Kidney glomerular epithelial cell (primary cell): ENCODE data around the gene CCND2.

Source experiments
- DNase-seq: peaks from one replicate; lab custom pipeline; 2025; lab: John Stamatoyannopoulos, UW

CCND2 gene

GRCh38 chr12:4276524-4277204 lies 3.1 kb downstream of the CCND2 start:
- peak; percentile 90 for DNase-seq

- DNase-seq = no peak
Observed at GRCh38 chr12:4277205-4277543, 3.6 kb downstream of the CCND2 start.

GRCh38 chr12:4277857-4278256 lies 4.3 kb downstream of the CCND2 start:
- DNase-seq = no peak

DNA sequence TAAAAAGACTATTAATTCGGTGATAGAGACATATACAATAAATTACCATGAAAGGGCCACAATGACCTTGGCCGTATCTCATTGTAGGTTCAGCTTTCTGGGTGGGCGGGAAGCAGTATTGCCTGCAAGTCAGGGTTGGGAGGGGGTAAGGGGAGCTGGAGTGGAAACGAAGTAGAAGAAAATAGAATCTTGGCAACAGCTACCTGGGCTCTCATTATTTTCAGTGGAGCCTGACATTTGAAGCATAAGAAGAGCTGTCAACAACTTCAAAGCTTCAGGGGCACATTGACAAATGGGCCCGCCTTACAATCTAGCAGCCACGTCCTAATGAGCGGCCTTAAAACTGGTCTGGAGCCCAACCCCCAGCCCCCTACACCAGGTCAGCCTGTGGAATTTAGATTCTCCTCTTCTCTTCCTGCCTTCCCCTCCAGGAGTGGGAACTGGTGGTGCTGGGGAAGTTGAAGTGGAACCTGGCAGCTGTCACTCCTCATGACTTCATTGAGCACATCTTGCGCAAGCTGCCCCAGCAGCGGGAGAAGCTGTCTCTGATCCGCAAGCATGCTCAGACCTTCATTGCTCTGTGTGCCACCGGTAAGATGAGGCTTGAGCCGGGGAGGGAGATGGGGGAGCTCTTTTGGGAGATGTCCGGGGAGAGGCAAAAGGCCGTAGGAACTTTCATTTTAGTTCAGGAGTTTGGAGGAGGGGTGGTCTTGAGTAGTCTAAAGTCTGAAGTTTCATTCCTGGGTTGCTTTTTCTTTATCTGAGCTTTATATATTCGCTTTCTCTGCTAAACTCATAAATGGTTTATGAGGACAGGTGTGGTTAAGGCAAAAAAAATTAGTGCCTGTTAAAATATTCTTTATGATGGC lies 5.0 kb downstream of the CCND2 start:
- DNase-seq = no peak

DNA sequence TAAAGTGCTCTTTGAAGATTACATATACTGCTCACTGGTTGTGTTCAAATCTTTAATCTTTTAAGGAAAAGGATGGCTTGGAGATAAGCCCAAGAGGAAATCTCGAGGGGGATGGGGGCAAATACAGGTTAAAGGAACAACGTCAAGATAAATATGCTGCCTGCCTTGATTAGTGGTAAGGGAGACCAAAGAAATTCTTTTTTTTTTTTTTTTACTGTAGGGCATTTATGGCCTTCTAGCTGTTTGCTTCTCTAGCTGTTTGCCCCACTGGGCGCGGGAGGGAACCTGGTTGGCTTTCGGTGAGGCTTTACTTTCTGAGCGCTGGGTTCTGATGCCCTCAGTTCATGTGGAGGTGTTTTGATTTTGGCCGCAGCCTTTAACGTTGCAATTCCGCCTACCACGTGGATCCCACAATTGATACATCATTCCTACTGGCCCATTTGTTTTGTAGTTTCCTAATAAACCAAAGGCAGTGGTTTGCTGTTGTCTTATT lies 5.7 kb downstream of the CCND2 start:
- DNase-seq = no peak

- DNase-seq = no peak
Observed at GRCh38 chr12:4280351-4281163, 7.0 kb downstream of the CCND2 start.

- DNase-seq = no peak
Observed at GRCh38 chr12:4281173-4281654, 7.7 kb downstream of the CCND2 start.

GRCh38 chr12:4282103-4282891 lies 8.7 kb downstream of the CCND2 start:
- no peak for DNase-seq

DNA sequence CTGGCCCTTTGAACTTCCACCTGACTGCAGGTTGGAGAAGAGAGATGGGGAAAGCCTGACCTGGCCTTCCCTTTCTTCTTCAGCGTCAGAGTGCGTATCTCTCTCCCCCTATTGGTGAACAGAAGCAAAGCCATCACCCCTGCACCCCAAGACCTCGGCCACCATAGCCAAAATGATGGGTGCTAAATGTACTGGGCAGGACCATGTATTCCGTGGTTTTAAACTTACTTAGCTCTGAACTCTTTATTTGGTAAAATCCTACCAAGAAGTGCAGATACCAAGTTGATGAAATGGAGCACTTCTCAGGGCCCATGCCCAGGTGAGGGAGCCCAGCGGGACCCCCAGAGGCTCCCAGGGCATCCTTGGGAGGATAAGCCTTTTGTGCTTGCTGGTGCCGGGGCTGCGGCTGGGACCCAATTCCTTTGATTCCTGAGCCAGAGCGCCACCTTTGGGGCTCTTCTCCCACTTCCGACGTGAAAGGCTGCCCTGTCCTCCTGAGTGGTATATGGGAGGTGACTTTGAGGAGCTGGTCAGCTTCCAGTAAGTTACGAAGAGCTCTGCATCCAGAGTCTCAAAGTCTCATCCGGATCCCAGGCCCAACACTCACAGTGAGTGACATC lies 9.4 kb downstream of the CCND2 start:
- no peak for DNase-seq

DNA sequence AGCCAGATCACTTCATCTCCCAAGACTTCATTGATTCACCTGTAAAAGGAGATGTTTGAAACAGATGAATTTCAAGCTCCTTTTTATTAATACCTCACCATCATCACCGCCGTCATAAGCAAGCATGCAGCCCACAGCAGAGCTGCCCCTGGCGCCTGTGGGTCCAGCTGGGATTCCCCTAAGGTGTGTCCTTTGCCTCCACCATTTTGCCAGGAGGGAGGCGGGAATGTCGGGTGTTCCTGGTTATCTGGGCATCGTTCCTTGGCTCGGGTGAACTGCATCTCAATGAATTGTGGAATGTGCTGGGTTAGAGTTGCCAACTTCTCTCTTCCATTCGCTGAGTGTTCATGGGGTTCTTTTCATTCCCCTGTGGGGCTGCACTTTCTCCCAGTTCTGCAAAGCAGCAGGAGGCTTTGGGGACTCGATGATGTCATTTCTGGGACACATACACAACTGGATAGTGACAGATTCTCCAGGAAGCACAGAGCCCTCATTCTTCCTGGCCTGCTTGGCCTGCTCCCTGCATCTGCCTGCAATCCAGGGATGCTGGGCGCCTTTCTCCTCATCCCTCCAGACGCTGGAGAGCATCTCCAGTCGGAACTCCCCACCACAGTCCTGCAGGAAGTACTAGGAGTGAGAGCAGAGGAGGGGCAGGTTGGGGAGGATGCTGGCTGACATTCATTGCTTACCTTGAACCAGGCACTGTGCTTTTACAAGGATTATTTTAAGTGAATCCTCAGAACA lies 10.1 kb downstream of the CCND2 start:
- no peak for DNase-seq

GRCh38 chr12:4284306-4284705 lies 10.7 kb downstream of the CCND2 start:
- DNase-seq = no peak

DNA sequence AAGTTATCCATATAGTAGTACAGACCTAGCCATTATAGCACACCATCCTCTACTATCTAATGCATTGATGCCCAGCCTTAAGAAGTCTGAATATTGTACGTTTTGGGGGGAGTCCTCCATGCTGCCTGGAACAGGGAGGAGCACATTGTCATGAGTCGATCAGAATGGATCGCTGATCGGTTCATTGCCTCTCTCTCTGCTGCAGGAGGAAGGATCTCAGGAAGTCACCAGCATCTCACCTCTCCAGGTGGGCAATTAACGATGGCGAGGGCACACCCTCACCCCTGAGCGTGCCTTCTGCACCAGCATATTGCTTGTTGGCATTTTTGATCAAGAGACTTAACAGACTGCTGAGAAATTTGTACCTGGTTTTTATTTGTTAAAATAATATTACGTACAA lies 11.5 kb downstream of the CCND2 start:
- DNase-seq = no peak

DNA sequence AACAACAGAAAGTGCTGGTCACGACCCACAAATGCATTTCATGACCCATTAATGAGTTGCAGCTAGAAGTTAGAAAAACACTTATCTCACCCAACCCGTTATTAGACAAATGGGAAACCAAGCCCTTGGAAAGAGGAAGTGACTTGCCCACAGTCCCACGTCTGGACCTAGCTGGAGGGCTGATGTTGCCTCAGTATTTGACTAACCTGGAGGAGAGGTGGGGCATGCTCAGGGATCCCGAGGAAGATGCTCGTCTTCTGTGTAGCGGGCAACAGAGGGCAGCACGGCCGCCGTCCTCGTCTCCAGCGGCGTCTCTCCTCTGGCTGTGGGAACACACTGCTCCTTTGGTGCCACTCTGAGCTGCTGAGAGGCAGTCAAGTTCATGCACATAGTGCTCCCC lies 12.7 kb downstream of the CCND2 start:
- DNase-seq = no peak

- DNase-seq = no peak
Observed at GRCh38 chr12:4286771-4287317, 13.3 kb downstream of the CCND2 start.

DNA sequence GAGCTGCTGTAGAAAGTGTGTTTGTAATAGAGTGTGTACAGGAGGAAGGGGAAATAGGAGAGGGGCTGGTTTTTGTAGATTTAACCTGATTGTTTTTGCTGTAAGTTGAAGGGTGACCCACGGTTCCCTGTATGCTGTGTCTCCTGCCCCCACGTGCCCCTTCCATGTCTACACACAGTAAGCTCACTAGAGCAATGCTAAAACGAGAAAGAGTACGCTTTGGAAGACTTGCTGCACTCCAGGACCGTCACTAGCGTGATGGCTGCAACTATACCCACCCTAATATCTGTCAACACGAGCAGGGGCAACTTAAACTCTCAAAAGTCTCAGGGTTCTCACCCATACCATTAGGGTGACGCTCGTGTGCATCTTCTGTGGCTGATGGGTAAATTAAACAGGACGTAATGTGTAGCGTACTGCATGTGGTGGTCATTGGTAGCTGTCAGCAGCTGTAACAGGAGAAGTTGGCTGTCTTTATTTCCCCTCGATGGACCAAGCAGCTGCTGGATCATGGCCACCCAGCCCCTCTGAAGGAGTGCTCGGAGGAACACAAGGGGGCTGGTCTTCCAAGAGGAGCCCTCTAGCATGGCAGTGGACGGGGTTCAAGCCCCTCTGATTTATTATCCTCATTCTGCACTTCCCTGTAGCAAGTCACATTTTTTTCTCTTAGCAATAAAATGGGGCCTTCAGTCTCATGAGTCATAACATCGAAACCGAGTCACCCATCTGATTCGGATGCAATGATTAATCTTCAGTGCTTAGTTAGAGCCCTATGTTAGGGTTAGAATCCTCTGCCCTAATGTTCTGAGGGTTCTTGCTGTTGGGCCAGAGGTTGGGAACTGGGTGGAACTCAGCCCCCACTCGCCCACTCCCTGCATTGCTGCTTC lies 14.0 kb downstream of the CCND2 start:
- DNase-seq = no peak

DNA sequence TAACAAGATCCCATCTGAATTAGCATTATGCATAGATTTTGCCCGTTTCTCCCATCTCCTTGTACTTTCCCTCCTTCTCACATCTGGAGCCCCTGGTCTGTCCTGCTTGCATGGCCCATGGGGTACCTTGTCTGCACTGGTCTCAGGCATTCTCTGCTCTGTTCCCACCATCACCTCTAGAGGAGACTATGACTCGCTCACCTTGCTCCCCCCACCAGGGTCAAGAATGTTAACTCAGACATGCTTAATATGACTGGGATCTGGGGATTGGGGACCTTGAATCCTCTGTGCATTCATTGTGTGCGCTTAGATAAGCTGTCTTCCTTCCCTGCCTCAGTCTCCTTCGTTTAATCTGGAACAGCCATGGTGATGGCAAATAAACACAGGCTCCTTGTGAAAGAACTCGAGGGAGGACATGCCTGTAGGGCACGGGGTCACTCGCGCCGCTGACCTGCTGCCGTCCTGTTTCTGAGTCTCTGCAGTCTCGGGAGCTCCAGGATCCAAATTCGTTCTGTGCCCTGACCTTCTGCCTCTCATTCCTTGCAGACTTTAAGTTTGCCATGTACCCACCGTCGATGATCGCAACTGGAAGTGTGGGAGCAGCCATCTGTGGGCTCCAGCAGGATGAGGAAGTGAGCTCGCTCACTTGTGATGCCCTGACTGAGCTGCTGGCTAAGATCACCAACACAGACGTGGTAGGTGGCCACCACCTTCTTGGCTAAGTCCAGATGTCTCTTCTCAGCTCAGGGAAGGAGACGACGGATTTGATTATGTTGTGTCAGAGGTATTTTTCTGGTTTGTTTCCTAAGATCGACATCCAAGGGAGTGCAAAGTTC lies 15.0 kb downstream of the CCND2 start:
- DNase-seq = no peak

DNA sequence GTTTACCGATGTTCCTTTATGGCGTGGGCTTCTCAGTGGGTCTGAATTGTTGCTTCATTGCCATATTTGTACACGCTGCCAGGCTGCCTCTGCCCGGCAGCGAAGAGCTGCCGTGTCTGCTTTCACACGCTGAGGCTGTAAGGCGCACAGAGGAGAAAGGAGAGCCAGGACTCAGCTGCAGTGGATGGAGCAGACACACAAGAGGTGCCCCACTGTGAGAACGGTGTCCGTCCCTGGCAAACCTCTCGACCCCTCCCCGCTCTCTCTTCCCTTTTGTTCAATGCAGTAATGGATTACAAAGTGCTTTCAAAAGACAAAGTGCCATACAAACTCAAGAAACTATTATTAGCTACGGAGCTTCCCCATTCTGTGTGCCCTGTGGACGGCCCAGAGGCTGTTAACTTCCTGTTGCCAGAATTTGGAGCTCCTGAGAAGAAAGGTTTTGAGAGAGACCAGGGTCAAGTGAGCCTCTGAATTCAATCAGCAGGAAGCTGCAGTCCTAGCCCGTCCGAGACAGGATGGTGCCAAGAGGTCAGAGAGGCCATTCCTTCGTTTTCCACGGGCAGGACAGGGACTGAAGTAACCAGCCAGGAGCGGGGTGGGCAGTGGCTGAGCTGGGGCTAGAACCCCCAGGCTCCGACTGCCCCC lies 15.8 kb downstream of the CCND2 start:
- DNase-seq = no peak
